ENCODE data around the gene ABCC6. TPM values are rescaled to one million over a fixed set of nuclear protein-coding genes. Genes with fewer than 3 reads are reported as not detected.

The ABCC6 gene
- total and polyA plus RNA-seq, 10 of the 15 experiments (the other 5 are each of a cell fraction or from before 2014, with no cell fraction given), result 0.05 to 0.13 (median 0.06) TPM; not detected in 5

DNA sequence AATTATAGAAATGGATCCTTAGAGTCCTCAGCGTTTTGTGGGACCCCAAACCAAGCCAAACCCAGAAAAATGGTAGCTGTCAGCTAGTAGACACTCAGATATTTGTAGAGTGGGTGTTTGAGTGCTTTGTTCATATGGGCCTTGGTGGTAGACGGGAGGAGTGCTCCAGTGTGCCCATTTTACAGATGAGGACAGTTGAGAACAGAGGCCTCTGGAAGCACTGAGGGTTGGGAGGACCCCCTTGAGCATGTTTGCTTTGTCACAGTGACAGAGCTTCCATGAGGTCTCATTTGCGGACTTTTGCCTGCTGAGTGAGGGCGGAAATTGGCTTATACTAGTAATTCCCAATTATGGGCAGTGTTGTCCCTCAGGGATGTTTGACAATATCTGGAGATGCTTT lies 111.7 kb downstream of the ABCC6 start:
- no peak for FAIRE-seq
- POLR2A ChIA-PET, result no interaction called here

More for the DNA sequence above, 111.7 kb downstream of the ABCC6 start:
- Histone ChIP-seq H3K27me3 (replicated peaks in 1 of 2; ENCODE audit: control insufficient read depth in 2 of 2, insufficient read depth in 2 of 2, low read length in 1 of 2) (no peaks in the 10 kb centered on the region), H3K27ac (ENCODE audit: control insufficient read depth, insufficient read depth) (no peak overlapping the region), H3K79me2 (ENCODE audit: control insufficient read depth, insufficient read depth, low read length) (no peaks in the 10 kb centered on the region), H3K4me1 (ENCODE audit: control insufficient read depth, insufficient read depth, low read length) (no peaks in the 10 kb centered on the region), H3K4me3 (no peak overlapping the region), H3K9me3 (replicated peaks; ENCODE audit: control insufficient read depth, insufficient read depth, low read length) (peaks cover 2% of the 10 kb centered on the region; the same call in 1 of the 3 replicates), H3K4me2 (ENCODE audit: control insufficient read depth, insufficient read depth) (no peak overlapping the region), H3K36me3 (ENCODE audit: control insufficient read depth in 2 of 2, insufficient read depth in 2 of 2, low read length in 1 of 2) (peaks cover 22 to 42% of the 10 kb centered on the region in 2 experiments), H3K9ac (ENCODE audit: control insufficient read depth, insufficient read depth, low read length) (no peak overlapping the region), H2AFZ (ENCODE audit: control insufficient read depth, low read depth, low read length) (no peak overlapping the region), H4K20me1 (ENCODE audit: control insufficient read depth, insufficient read depth) (no peaks in the 10 kb centered on the region)
- RAD21 ChIA-PET (ENCODE audit: unreplicated experiment), result no interaction called here
- TF ChIP-seq, protein P1, sequence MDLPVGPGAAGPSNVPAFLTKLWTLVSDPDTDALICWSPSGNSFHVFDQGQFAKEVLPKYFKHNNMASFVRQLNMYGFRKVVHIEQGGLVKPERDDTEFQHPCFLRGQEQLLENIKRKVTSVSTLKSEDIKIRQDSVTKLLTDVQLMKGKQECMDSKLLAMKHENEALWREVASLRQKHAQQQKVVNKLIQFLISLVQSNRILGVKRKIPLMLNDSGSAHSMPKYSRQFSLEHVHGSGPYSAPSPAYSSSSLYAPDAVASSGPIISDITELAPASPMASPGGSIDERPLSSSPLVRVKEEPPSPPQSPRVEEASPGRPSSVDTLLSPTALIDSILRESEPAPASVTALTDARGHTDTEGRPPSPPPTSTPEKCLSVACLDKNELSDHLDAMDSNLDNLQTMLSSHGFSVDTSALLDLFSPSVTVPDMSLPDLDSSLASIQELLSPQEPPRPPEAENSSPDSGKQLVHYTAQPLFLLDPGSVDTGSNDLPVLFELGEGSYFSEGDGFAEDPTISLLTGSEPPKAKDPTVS (IDR thresholded peaks at IDR 0.05; ENCODE audit: low read depth, low read length), result no peak
- TF ChIP-seq NR2C1 (IDR thresholded peaks at IDR 0.05) (no peak), YY1 (IDR thresholded peaks at IDR 0.05; ENCODE audit: low read depth, low read length) (no peak)
- TF ChIP-seq, protein P2, sequence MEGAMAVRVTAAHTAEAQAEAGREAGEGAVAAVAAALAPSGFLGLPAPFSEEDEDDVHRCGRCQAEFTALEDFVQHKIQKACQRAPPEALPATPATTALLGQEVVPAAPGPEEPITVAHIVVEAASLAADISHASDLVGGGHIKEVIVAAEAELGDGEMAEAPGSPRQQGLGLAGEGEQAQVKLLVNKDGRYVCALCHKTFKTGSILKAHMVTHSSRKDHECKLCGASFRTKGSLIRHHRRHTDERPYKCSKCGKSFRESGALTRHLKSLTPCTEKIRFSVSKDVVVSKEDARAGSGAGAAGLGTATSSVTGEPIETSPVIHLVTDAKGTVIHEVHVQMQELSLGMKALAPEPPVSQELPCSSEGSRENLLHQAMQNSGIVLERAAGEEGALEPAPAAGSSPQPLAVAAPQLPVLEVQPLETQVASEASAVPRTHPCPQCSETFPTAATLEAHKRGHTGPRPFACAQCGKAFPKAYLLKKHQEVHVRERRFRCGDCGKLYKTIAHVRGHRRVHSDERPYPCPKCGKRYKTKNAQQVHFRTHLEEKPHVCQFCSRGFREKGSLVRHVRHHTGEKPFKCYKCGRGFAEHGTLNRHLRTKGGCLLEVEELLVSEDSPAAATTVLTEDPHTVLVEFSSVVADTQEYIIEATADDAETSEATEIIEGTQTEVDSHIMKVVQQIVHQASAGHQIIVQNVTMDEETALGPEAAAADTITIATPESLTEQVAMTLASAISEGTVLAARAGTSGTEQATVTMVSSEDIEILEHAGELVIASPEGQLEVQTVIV (IDR thresholded peaks at IDR 0.05; ENCODE audit: borderline replicate concordance, partially characterized antibody), result no peak
- intact Hi-C loops (cut with micrococcal nuclease; ENCODE audit: unreplicated experiment), result no loop called here
- CTCF ChIA-PET, result no interaction called here
- BruUV-seq (replicated peaks), result no TSS peak
- in situ Hi-C loops (cut with MboI), result no loop called here
- DNase-seq (ENCODE audit: low read depth, low spot score) (no peak), ATAC-seq (no peak)
- 95% methylated on average over 4 of the region's 4 CpGs for WGBS (ENCODE audit: insufficient coverage, insufficient replicate concordance, low lambda C conversion rate, missing lambda C conversion rate)
- SMC1A ChIA-PET (ENCODE audit: uncharacterized antibody, unreplicated experiment), result interaction anchor here (0.5 kb wide), 1 partner anchor 56 kb away, joined by 3 read pairs; no protein-coding TSS in a partner anchor

Measured in GM12878 (cell line).